ENCODE measurements around the gene IPO7. TPM values are rescaled to one million over a fixed set of nuclear protein-coding genes. Genes with fewer than 3 reads are reported as not detected.
A peak's percentile ranks its signal among the peaks of the same experiment; 100 is the strongest.
"Not testable (repeated sequence)": the region's sequence is repeated elsewhere in the genome, so short reads cannot be mapped to it uniquely, and the experiment has no call there.

IPO7 gene
- total RNA-seq, 2 donors from 2014 or later, result 79.4 to 121 TPM

DNA sequence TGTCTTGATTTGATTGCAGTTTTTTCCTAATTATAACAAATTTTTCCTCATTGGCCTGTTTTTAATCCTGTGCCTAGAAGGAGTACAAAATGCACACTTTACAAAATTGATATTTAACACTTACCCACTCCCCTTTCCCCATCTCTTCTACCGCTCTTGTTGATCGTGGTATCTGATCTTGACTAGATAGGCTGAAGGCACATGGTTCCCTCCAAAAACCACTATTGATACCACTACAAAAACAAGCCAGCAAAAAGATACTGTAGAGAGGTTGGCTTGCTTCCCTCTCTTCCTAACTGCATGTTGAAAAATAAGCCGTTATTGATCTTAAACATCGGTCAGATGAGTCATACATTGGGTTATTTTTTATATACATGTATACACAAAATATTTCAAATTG lies 61.8 kb downstream of the IPO7 start:
- DNase-seq (ENCODE audit: low spot score), result no peak
- TF ChIP-seq, protein P1, sequence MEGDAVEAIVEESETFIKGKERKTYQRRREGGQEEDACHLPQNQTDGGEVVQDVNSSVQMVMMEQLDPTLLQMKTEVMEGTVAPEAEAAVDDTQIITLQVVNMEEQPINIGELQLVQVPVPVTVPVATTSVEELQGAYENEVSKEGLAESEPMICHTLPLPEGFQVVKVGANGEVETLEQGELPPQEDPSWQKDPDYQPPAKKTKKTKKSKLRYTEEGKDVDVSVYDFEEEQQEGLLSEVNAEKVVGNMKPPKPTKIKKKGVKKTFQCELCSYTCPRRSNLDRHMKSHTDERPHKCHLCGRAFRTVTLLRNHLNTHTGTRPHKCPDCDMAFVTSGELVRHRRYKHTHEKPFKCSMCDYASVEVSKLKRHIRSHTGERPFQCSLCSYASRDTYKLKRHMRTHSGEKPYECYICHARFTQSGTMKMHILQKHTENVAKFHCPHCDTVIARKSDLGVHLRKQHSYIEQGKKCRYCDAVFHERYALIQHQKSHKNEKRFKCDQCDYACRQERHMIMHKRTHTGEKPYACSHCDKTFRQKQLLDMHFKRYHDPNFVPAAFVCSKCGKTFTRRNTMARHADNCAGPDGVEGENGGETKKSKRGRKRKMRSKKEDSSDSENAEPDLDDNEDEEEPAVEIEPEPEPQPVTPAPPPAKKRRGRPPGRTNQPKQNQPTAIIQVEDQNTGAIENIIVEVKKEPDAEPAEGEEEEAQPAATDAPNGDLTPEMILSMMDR (IDR thresholded peaks at IDR 0.05), result no peak
- H3K4me1 ChIP-seq, result no peaks in the 10 kb centered on the region
- H3K36me3 ChIP-seq, result peaks cover 50% of the 10 kb centered on the region
- no peaks in the 10 kb centered on the region for H3K27me3 ChIP-seq
- no peaks in the 10 kb centered on the region for H3K9me3 ChIP-seq
- H3K27ac ChIP-seq, result no peak overlapping the region
- H3K4me3 ChIP-seq, result no peak overlapping the region

DNA sequence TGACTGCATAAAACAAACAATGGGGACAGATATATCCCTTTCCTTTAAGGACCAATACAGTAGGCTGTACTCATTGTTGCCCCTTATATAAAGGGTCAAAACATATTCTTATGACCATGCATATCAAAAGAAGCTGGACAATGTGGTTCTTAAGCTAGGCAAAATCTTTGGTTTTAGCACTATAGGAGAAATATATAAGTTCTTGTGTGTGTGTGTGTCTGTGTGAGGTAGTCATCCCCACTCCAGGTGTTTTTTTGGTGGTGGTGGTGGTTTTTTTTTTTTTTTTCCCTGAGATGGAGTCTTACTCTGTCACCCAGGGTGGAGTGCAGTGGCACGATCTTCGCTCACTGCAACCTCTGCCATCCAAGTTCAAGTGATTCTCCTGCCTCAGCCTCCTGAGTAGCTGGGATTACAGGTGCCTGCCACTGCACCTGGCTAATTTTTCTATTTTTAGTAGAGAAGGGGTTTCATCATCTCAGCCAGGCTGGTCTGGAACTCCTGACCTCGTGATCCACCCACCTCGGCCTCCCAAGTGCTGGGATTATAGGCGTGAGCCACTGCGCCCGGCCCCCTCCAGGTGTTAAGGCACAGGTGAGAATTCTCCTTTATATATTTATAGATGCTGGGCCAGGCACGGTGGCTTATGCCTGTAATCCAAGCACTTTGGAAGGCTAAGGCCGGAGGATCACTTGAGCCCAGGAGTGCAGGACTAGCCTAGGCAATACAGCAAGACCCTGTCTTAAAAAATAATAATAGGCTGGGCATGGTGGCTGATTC lies 64.3 kb downstream of the IPO7 start:
- H3K4me1 ChIP-seq, result no peaks in the 10 kb centered on the region
- peaks cover 25% of the 10 kb centered on the region for H3K36me3 ChIP-seq
- TF ChIP-seq, protein P1 (IDR thresholded peaks at IDR 0.05), result no peak
- H3K27ac ChIP-seq, result no peak overlapping the region
- peaks cover 0 to 6% of the 10 kb centered on the region in 2 donors for H3K9me3 ChIP-seq
- H3K27me3 ChIP-seq, result no peaks in the 10 kb centered on the region
- H3K4me3 ChIP-seq, result no peak overlapping the region
- no peak for DNase-seq (ENCODE audit: low spot score)

DNA sequence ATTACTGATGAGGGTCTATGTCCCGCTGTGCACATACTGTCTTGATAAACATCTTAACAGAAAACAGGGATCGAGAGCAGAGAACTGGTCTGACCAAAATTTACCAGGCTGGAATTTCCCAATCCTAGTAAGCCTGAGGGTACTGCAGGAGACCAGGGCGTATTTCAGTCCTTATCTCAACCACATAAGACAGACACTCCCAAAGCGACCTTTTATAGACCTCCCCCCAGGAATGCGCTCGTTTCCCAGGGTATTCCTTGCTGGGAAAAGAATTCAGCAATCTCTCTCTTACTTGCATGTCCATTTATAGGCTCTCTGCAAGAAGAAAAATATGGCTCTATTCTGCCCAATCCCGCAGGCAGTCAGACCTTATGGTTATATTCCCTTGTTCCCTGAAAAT lies 67.6 kb downstream of the IPO7 start:
- not testable (repeated sequence) for H3K27me3 ChIP-seq; H3K4me1 ChIP-seq; H3K27ac ChIP-seq; H3K4me3 ChIP-seq; H3K36me3 ChIP-seq; DNase-seq (ENCODE audit: low spot score); H3K9me3 ChIP-seq

DNA sequence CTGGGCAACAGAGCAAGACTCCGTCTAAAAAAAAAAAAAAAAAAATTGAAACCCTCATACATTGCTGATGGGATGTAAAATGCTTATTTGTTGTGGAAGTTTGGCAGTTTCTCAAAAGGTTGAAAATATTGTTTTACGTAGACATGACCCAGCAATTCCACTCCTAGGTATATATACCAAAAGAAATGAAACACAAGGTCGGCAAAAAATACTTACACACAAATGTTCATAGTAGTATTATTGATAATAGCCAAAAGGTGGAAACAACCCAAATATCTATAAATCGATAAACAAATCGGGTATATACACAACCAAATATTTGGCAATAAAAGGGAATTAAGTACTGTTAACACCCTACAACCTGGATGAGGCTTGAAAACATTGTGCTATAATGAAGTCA lies 71.3 kb downstream of the IPO7 start:
- peaks cover 0 to 6% of the 10 kb centered on the region in 2 donors for H3K4me1 ChIP-seq

DNA sequence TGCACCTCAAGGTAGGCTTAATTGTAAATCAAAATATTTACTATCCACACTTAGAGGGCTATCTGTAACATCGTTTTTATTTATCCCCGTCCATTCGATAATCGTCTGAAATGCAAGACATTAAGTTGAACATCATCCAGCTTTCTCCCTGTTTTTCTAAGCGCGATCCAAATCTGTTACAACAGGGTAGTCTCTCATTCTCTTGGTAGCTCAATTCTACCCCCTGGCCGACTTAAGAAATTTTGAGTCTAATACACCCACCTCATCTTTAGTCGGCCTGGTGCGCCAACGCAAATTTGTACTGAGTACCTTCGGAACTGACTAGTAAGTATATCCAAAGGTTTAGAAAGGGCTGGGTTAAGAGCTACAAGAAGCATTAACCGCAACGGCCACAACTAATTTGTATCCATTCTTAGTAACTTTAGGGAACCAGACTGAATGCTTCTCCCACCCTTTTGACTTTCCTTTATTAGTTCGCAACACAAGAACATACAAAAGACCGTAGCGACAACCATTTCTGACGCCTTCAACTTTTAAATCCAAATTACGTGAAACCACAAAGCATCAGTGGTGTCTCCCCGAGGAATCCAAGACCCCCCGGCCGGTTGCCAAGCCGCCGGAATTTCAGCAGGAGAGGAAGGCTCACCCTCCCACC lies 75.3 kb downstream of the IPO7 start:
- no peaks in the 10 kb centered on the region for H3K9me3 ChIP-seq
- peak overlapping the region; percentile 96 to 100 for H3K27ac ChIP-seq
- peak overlapping the region; percentile 85 to 93 for H3K4me3 ChIP-seq
- no peaks in the 10 kb centered on the region for H3K36me3 ChIP-seq
- TF ChIP-seq, protein P1 (IDR thresholded peaks at IDR 0.05), result no peak
- no peaks in the 10 kb centered on the region for H3K27me3 ChIP-seq
- H3K4me1 ChIP-seq, result peaks cover 0 to 21% of the 10 kb centered on the region in 2 donors
- no peak for DNase-seq (ENCODE audit: low spot score)

More for the DNA sequence above, 71.3 kb downstream of the IPO7 start:
- Histone ChIP-seq H3K27ac (no peak overlapping the region), H3K4me3 (no peak overlapping the region), H3K36me3 (no peaks in the 10 kb centered on the region), H3K9me3 (peaks cover 0 to 6% of the 10 kb centered on the region in 2 donors), H3K27me3 (no peaks in the 10 kb centered on the region)
- no peak for DNase-seq (ENCODE audit: low spot score)
- TF ChIP-seq, protein P1 (IDR thresholded peaks at IDR 0.05), result no peak

DNA sequence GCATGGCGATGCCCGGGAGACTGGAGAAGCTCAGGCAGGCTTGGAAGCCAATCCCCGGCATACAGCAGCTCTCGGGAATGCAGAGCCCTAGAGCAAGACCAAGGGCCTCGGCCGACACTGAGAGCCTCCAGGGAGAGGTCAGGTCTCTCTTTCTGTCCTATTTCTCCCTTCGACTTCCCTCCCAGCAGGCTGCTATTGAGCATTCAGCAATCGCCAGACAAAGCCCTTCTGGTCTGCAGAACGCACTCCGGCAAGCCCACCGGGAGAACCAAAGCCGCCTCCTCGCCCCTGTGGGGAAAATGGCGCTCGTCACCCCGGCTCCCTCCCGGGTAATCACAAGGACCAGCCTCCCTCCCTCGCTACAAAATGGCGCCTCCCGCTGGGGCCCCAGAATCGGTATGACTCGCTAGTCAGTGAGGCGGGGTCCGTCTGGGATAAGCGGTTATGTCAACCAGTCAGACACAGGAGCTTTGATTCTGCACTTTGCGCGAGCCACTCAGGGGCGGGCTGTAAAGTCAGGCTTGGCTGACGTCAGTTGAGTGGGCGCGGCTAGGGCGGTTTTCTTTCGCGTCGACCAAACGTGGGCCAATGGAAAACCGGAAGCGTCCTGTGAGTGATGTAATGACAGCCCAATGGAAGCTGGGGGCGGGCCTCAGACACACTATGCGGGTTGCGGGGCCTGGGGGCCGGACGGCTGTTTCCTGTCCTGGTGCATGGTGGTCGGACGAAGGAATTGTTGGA lies 76.0 kb downstream of the IPO7 start, which contains the start of gene ZNF143:
TSS of gene ZNF143 (plus strand) at position 691 of the 741 bp plus-strand sequence. CDS start 10,297 bp downstream, outside the sequence.
- TF ChIP-seq, protein P1 (IDR thresholded peaks at IDR 0.05), result no peak
- Histone ChIP-seq H3K4me3 (peak within 1 kb of the TSS; percentile 85 to 93), H3K4me1 (peaks cover 0 to 21% of the 10 kb centered on the region in 2 donors), H3K9me3 (no peaks in the 10 kb centered on the region), H3K27ac (peak within 1 kb of the TSS; percentile 99 to 100), H3K36me3 (no peaks in the 10 kb centered on the region), H3K27me3 (no peaks in the 10 kb centered on the region)
- DNase-seq (ENCODE audit: low spot score), result peak; percentile 100

All from right atrium auricular region (tissue), 2 donors.